Endothelial cell of umbilical vein (primary cell): ENCODE data around the gene PAEP. TPM values are rescaled to one million over a fixed set of nuclear protein-coding genes. Genes with fewer than 3 reads are reported as not detected.

Experiments
- BruUV-seq: library from RNA; stranded (reverse); fragments of 400-500 nt; replicated peaks from 2 replicates; lab custom pipeline; 2021; lab: Mats Ljungman, UMichigan
- CTCF ChIA-PET: fragments of 300-600, 350-600 bp; sonication (Branson Sonifier 250); formaldehyde crosslinking; loops from one replicate; lab custom pipeline; 2021; ENCODE audit warnings: antibody characterized with exemption, inconsistent platforms; lab: Charles Lee
- POLR2A ChIA-PET: fragments of 300-600, 350-600 bp; sonication (Branson Sonifier 250); formaldehyde crosslinking; loops from one replicate; lab custom pipeline; 2021; ENCODE audit warnings: antibody characterized with exemption, inconsistent platforms; lab: Charles Lee
- DNase-seq: peaks from one replicate; pipeline ENCODE4 v3.0.0-alpha.2; 2011; ENCODE audit warnings: low read depth, low spot score
- FAIRE-seq: peaks from 2 replicates; lab custom pipeline; 2011; peaks lifted over from hg19 to GRCh38; lab: Jason Lieb, UNC
- H2AFZ ChIP-seq: 2 replicates; pipeline ENCODE4 v1.6.0; 2012; ENCODE audit warnings: low read depth, low read length, control low read depth, inconsistent platforms
- H3K27ac ChIP-seq: 2 replicates; pipeline ENCODE4 v1.5.1; 2011; ENCODE audit warnings: low read depth, mild to moderate bottlenecking, control low read depth, low read length, moderate library complexity; ENCODE audit not compliant: insufficient read depth
- H3K27me3 ChIP-seq, 2 experiments: 2 replicates each; pipeline versions ENCODE4 v1.6.0 to v1.6.1; 2011; ENCODE audit warnings: low read length in 2 of 2, mixed read lengths in 1 of 2; ENCODE audit not compliant: control insufficient read depth in 2 of 2, insufficient read depth in 2 of 2
- H3K36me3 ChIP-seq, 2 experiments: 2 replicates in 1 of 2; 3 replicates in 1 of 2; pipeline ENCODE4 v1.5.1; 2011; ENCODE audit warnings: low read length in 2 of 2, mild to moderate bottlenecking in 1 of 2, moderate library complexity in 1 of 2; ENCODE audit not compliant: control insufficient read depth in 2 of 2, insufficient read depth in 2 of 2; ENCODE audit errors: extremely low read depth in 1 of 2
- H3K4me1 ChIP-seq: 3 replicates; pipeline ENCODE4 v1.5.1; 2011; ENCODE audit warnings: mild to moderate bottlenecking, low read length; ENCODE audit not compliant: control insufficient read depth, insufficient read depth; ENCODE audit errors: extremely low read depth
- H3K4me2 ChIP-seq: 2 replicates; pipeline ENCODE4 v1.6.1; 2011; ENCODE audit warnings: low read length, control low read depth, mixed read lengths; ENCODE audit not compliant: insufficient read depth
- H3K4me3 ChIP-seq, 3 experiments: fragments of 200-600 bp in 1 of 3; sonication (generic), shearing (Covaris generic) in 1 of 3; replicated peaks in 1 of 3; 2 replicates each; pipeline ENCODE4 v1.5.1; 2011 to 2016; ENCODE audit warnings: control low read depth in 3 of 3, low read length in 3 of 3, mild to moderate bottlenecking in 2 of 3, inconsistent platforms in 1 of 3, low read depth in 1 of 3, moderate library complexity in 1 of 3; ENCODE audit not compliant: insufficient read depth in 1 of 3
- H3K79me2 ChIP-seq: 2 replicates; pipeline ENCODE4 v1.6.0; 2012; ENCODE audit warnings: low read length, inconsistent platforms; ENCODE audit not compliant: control insufficient read depth, insufficient read depth
- H3K9ac ChIP-seq: replicated peaks from 2 replicates; pipeline ENCODE3; 2011; ENCODE audit warnings: low read length, control low read depth; ENCODE audit not compliant: insufficient read depth; ENCODE audit errors: extremely low read depth
- H3K9me1 ChIP-seq: replicated peaks from 3 replicates; pipeline ENCODE4 v1.6.0; 2011; ENCODE audit warnings: mild to moderate bottlenecking, low read length; ENCODE audit not compliant: control insufficient read depth, insufficient read depth; ENCODE audit errors: extremely low read depth
- H3K9me3 ChIP-seq: replicated peaks from 2 replicates; pipeline ENCODE4 v1.5.1; 2012; ENCODE audit warnings: low read length, inconsistent platforms; ENCODE audit not compliant: control insufficient read depth, insufficient read depth
- H4K20me1 ChIP-seq: replicated peaks from 2 replicates; pipeline ENCODE3; 2011; ENCODE audit warnings: mild to moderate bottlenecking, low read length; ENCODE audit not compliant: control insufficient read depth, insufficient read depth; ENCODE audit errors: extremely low read depth
- EZH2 ChIP-seq: IDR thresholded peaks from 2 replicates; pipeline ENCODE4 v1.6.1; 2012; ENCODE audit warnings: borderline replicate concordance, low read depth, mild to moderate bottlenecking, moderate library complexity, low read length, inconsistent platforms; ENCODE audit not compliant: severe bottlenecking
- FOS ChIP-seq: IDR thresholded peaks from 2 replicates; pipeline ENCODE4 v1.6.1; 2011; ENCODE audit warnings: mild to moderate bottlenecking, low read length, moderate library complexity, borderline replicate concordance; ENCODE audit not compliant: insufficient read depth
- GATA2 ChIP-seq: IDR thresholded peaks from 2 replicates; pipeline ENCODE4 v1.7.0; 2011; ENCODE audit warnings: low read depth, mild to moderate bottlenecking, moderate library complexity, mixed read lengths, low read length; ENCODE audit not compliant: insufficient read length, insufficient read depth
- JUN ChIP-seq: IDR thresholded peaks from 2 replicates; pipeline ENCODE4 v1.6.1; 2011; ENCODE audit warnings: borderline replicate concordance, low read depth; ENCODE audit not compliant: insufficient read length, insufficient read depth
- MYC ChIP-seq: IDR thresholded peaks from one replicate; pipeline ENCODE4 v1.6.1; 2011; ENCODE audit warnings: mild to moderate bottlenecking, low read depth, low read length
- POLR2A ChIP-seq: IDR thresholded peaks from 2 replicates; pipeline ENCODE4 v1.6.1; 2012; ENCODE audit warnings: low read depth, mild to moderate bottlenecking, control low read depth, low read length
- POLR2AphosphoS5 ChIP-seq: IDR thresholded peaks from 2 replicates; pipeline ENCODE4 v1.6.1; 2012; ENCODE audit warnings: low read depth, mild to moderate bottlenecking, control low read depth, low read length, moderate library complexity; ENCODE audit not compliant: insufficient read depth
- dilution Hi-C: fragments of 300-500 bp; cut with MboI; formaldehyde crosslinking; loops from one replicate; pipeline ENCODE4 v1.15.0; 2019; ENCODE audit warnings: low sequenced_read_pairs; ENCODE audit not compliant: extremely low pct_ligation_motif_present
- intact Hi-C: fragments of 100-400 bp; cut with micrococcal nuclease; formaldehyde crosslinking; loops from one replicate; pipeline ENCODE4 v1.10.0; 2022
- polyA plus RNA-seq, 4 experiments: library from polyadenylated mRNA; depleted of rRNA in 3 of 4; stranded (reverse) in 3 of 4; unstranded in 1 of 4; fragments of >200 nt; gene quantifications; 2 replicates each; pipeline versions ENCODE4 v1.2.1 to v1.2.3, GENCODE V29; 2011 to 2012; ENCODE audit warnings: missing spikeins in 1 of 4
- total RNA-seq: library from RNA; stranded (reverse); gene quantifications from 2 replicates; pipeline ENCODE4 v1.2.3, GENCODE V29; 2021
- TF ChIP-seq, protein P1 (sequence below): IDR thresholded peaks from 2 replicates; pipeline ENCODE4 v1.6.1; 2011; ENCODE audit not compliant: insufficient read depth, insufficient read length
- TF ChIP-seq, protein P2 (sequence below), 2 donors: IDR thresholded peaks; 1 replicate in 1 of 2; 2 replicates in 1 of 2; pipeline ENCODE4 v1.5.1; 2011; ENCODE audit warnings: low read length in 2 of 2, mild to moderate bottlenecking in 2 of 2, moderate library complexity in 2 of 2, control low read depth in 1 of 2, inconsistent platforms in 1 of 2, low read depth in 1 of 2; ENCODE audit not compliant: insufficient read depth in 1 of 2; ENCODE audit errors: extremely low read depth in 1 of 2

Gene PAEP
- total and polyA plus RNA-seq, 2 donors (not counting 3 experiments of a cell fraction or from before 2014, with no cell fraction given), result not detected

DNA sequence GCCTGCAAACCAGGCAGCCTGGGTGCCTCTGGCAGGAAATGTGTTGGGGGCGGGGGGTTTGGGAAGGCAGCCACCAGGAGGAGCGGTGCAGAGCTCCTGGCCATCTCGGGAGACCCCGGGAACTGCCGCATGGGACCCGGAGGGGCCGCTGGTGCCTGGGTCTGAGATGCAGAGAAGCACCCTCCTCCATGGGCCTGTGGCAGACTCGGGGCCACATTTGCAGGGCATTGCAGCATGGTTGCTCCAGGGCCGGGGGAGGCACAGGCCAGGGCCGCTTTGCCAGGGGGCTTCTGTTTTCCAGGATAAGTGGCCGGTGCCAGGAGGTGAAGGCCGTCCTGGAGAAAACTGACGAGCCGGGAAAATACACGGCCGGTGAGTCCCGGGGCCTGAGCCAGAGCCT is 38.6 kb upstream of the PAEP start:
- TF ChIP-seq MYC, result no peak
- no peak for TF ChIP-seq POLR2AphosphoS5
- TF ChIP-seq JUN, result no peak
- no peak for TF ChIP-seq FOS
- TF ChIP-seq, protein P1, sequence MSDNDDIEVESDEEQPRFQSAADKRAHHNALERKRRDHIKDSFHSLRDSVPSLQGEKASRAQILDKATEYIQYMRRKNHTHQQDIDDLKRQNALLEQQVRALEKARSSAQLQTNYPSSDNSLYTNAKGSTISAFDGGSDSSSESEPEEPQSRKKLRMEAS, result no peak
- no peak for TF ChIP-seq GATA2
- no peak for TF ChIP-seq EZH2
- TF ChIP-seq, protein P2, sequence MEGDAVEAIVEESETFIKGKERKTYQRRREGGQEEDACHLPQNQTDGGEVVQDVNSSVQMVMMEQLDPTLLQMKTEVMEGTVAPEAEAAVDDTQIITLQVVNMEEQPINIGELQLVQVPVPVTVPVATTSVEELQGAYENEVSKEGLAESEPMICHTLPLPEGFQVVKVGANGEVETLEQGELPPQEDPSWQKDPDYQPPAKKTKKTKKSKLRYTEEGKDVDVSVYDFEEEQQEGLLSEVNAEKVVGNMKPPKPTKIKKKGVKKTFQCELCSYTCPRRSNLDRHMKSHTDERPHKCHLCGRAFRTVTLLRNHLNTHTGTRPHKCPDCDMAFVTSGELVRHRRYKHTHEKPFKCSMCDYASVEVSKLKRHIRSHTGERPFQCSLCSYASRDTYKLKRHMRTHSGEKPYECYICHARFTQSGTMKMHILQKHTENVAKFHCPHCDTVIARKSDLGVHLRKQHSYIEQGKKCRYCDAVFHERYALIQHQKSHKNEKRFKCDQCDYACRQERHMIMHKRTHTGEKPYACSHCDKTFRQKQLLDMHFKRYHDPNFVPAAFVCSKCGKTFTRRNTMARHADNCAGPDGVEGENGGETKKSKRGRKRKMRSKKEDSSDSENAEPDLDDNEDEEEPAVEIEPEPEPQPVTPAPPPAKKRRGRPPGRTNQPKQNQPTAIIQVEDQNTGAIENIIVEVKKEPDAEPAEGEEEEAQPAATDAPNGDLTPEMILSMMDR (IDR thresholded peaks at IDR 0.05; ENCODE audit: extremely low read depth in 1 of 2, insufficient read depth in 1 of 2, low read depth in 1 of 2, low read length in 2 of 2), result no peak
- TF ChIP-seq POLR2A, result no peak

More for the DNA sequence above, 38.6 kb upstream of the PAEP start:
- Histone ChIP-seq H3K9ac (no peak overlapping the region), H3K36me3 (no peaks in the 10 kb centered on the region), H3K27ac (no peak overlapping the region), H3K9me1 (no peaks in the 10 kb centered on the region), H3K27me3 (no peaks in the 10 kb centered on the region), H3K79me2 (no peaks in the 10 kb centered on the region), H2AFZ (no peak overlapping the region), H3K4me1 (no peaks in the 10 kb centered on the region), H4K20me1 (no peaks in the 10 kb centered on the region), H3K4me2 (no peak overlapping the region), H3K9me3 (no peaks in the 10 kb centered on the region), H3K4me3 (no peak overlapping the region)
- ChIA-PET CTCF (interaction anchor here (0.9 kb wide), 1 partner anchor 18 kb away, joined by 3 read pairs; no protein-coding TSS in a partner anchor), POLR2A (no interaction called here)
- BruUV-seq, result no TSS peak
- dilution Hi-C loops, result no loop called here
- DNase-seq (no peak), FAIRE-seq (no peak)
- intact Hi-C loops, result no loop called here
